Left ventricle myocardium inferior (tissue), 1 donor: ENCODE measurements around the gene BRF1. TPM values are rescaled to one million over a fixed set of nuclear protein-coding genes. Genes with fewer than 3 reads are reported as not detected.
"Not testable (repeated sequence)": the region's sequence is repeated elsewhere in the genome, so short reads cannot be mapped to it uniquely, and the experiment has no call there.

ENCODE experiments used
- DNase-seq: peaks from one replicate; pipeline ENCODE4 v3.0.0-alpha.2; 2020
- H3K27ac ChIP-seq: fragments of 200-600 bp; replicated peaks from 2 replicates; pipeline ENCODE4 v1.8.0; 2021
- H3K27me3 ChIP-seq: fragments of 200-600 bp; 2 replicates; pipeline ENCODE4 v1.8.0; 2021; ENCODE audit warnings: low read depth
- H3K36me3 ChIP-seq: fragments of 200-600 bp; 2 replicates; pipeline ENCODE4 v1.8.0; 2021
- H3K4me1 ChIP-seq: fragments of 200-600 bp; 2 replicates; pipeline ENCODE4 v1.8.0; 2021
- H3K4me3 ChIP-seq: fragments of 200-600 bp; 2 replicates; pipeline ENCODE4 v1.8.0; 2021; ENCODE audit warnings: mild to moderate bottlenecking, moderate library complexity
- H3K9me3 ChIP-seq: fragments of 200-600 bp; replicated peaks from 2 replicates; pipeline ENCODE4 v1.8.0; 2021
- intact Hi-C: fragments of 100-400 bp; cut with micrococcal nuclease; formaldehyde crosslinking; loops from one replicate; pipeline ENCODE4 v1.11.0; 2022
- total RNA-seq: library from RNA; stranded (reverse); fragmentation: NEBNext Ultra II Directional; extraction: Animal tissue kit (Norgen Biotek cat#: 25700); gene quantifications from one replicate; pipeline ENCODE4 v1.2.1, GENCODE V29; 2021
- TF ChIP-seq, protein P1 (sequence below): fragments of 200-600 bp; IDR thresholded peaks from 2 replicates; pipeline ENCODE4 v1.8.0; 2021; ENCODE audit warnings: antibody characterized with exemption, mild to moderate bottlenecking, borderline replicate concordance
- donor health status: DM: no; HTN: yes; CAD: no; lungs with severe emphysema.

Gene BRF1
- total RNA-seq, 1 donor from 2014 or later, result 19.8 TPM

DNA sequence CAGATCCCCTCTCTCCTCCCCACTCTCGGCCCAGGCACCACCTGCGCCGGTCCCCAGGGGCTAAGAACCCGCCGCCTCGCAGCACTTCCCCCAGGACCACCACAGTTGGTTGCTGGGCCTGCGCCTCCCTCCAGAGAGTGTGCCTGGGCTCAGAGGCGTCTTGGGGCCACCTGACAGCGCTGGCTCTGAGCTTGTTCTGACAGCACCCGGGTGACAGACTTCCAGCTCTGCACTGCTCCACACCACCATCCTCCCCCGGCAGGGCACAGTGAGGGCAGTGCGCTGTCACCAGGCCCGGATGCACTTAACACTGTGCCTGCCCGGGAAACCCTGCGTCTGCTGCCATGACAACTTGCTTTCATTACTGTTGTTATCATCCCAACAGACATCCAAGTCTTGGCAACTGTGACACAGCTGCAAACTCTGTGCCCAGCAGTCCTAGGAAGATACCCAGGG is 6.6 kb downstream of the BRF1 start:
- no peaks in the 10 kb centered on the region for H3K9me3 ChIP-seq
- H3K4me1 ChIP-seq, result peaks cover 49% of the 10 kb centered on the region
- TF ChIP-seq, protein P1, sequence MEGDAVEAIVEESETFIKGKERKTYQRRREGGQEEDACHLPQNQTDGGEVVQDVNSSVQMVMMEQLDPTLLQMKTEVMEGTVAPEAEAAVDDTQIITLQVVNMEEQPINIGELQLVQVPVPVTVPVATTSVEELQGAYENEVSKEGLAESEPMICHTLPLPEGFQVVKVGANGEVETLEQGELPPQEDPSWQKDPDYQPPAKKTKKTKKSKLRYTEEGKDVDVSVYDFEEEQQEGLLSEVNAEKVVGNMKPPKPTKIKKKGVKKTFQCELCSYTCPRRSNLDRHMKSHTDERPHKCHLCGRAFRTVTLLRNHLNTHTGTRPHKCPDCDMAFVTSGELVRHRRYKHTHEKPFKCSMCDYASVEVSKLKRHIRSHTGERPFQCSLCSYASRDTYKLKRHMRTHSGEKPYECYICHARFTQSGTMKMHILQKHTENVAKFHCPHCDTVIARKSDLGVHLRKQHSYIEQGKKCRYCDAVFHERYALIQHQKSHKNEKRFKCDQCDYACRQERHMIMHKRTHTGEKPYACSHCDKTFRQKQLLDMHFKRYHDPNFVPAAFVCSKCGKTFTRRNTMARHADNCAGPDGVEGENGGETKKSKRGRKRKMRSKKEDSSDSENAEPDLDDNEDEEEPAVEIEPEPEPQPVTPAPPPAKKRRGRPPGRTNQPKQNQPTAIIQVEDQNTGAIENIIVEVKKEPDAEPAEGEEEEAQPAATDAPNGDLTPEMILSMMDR, result peak; percentile 25
- peak overlapping the region; percentile 81 for H3K27ac ChIP-seq
- no peaks in the 10 kb centered on the region for H3K27me3 ChIP-seq
- H3K4me3 ChIP-seq, result no peak overlapping the region
- DNase-seq, result peak; percentile 82
- no peaks in the 10 kb centered on the region for H3K36me3 ChIP-seq
- intact Hi-C loops, result no loop called here

DNA sequence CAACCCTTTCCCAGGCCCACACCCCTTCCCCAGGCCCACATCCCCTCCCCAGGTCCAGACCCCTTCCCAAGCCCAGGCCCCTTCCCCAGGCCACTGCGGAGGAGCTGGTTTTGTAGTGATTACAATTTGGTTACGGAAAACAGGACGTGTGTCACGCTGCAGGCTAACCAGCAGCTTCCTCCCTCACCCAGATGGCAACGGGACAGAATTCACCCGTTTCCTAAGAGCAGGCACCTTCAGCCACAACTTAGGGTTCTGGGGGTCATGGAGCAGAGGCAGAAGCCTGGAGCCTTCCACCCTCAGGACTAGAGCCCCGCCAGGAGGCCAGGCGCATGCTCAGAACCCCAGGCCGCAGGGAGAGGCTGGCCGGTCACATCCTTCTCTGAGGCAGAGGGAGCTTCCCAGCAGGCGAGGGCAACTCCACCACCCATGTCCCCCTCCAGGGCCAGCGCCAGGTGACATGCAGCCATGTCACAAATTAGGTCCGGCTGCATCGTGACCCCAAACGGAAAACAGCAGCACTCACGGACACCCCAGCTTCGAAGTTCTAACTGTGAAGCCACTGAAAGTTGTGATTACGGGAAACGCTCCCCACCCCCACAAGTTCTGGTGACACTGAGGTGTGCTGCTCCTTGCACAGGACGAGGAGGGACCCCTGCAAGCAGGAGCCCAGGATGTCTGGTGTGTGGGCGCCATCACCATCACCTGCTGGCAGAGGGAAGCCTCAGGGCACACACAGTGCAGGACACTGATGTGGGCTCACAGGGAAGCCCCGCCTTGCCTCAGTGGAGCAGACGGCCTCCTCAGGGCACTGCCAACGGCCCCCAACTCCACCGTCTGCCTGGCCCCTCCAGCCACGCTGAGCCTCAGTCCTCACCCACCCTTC is 7.7 kb downstream of the BRF1 start:
- no peaks in the 10 kb centered on the region for H3K27me3 ChIP-seq
- no peak for DNase-seq
- H3K4me1 ChIP-seq, result peaks cover 38% of the 10 kb centered on the region
- no peak overlapping the region for H3K4me3 ChIP-seq
- no peaks in the 10 kb centered on the region for H3K36me3 ChIP-seq
- intact Hi-C loops, result no loop called here
- TF ChIP-seq, protein P1, result no peak
- H3K27ac ChIP-seq, result peak overlapping the region; percentile 81
- H3K9me3 ChIP-seq, result no peaks in the 10 kb centered on the region

DNA sequence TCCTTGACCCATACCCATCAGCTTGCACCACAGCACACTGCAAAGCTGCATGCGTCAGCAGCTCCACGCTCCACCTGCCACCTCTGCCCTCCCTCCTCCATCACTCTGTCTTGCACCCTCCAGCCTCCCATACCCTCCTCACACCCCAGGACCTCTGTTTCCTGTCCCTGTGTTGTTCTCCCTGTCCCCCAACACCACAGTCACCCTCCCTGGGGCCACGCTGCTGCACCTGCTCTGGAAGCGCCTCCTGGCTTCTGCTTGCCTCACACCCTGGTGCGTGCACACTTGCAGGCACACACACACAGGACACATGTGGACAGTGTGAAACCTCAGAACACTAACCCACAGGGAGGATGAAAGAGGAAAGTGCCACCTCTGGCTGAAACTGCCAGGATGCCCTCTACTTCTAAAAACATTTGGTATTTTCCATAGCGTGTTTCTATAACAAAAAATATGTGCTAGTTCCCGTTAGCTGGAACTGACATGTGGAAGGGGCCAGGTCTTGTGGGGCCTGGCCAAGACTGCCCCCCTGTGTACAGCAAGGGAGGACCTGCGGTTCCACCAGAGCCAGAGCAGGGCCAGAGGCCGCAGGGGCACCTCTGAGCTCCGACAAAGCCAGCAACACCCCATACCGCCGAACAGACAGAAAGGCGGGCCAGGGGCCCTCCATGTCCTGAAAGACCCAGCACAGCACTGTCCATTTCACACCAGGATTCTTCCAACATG is 10.0 kb downstream of the BRF1 start:
- TF ChIP-seq, protein P1, result no peak
- Histone ChIP-seq H3K36me3 (no peaks in the 10 kb centered on the region), H3K4me3 (no peak overlapping the region), H3K9me3 (no peaks in the 10 kb centered on the region), H3K27me3 (no peaks in the 10 kb centered on the region), H3K4me1 (peaks cover 43% of the 10 kb centered on the region), H3K27ac (no peak overlapping the region)
- DNase-seq, result no peak
- intact Hi-C loops, result no loop called here

DNA sequence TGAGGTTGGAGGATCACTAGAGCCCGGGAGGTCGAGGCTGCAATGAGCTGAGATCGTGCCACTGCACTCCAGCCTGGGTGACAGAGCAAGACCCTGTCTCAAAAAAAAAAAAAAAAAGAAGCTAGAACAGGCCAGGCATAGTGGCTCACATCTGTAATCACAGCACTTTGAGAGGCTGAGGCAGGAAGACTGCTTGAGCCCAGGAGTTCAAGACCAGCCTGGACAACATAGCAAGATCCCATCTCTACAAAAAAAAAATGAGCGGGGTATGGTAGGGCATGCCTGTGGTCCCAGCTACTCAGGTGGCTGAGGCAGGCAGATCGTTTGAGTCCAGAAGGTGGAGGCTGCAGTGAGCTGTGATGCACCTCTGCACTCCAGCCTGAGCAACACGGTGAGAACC is 11.9 kb downstream of the BRF1 start:
- H3K27ac ChIP-seq, H3K4me3 ChIP-seq, H3K27me3 ChIP-seq, intact Hi-C loops, H3K9me3 ChIP-seq, DNase-seq, H3K36me3 ChIP-seq: not testable (repeated sequence)
- H3K4me1 ChIP-seq, result peaks cover 32% of the 10 kb centered on the region

DNA sequence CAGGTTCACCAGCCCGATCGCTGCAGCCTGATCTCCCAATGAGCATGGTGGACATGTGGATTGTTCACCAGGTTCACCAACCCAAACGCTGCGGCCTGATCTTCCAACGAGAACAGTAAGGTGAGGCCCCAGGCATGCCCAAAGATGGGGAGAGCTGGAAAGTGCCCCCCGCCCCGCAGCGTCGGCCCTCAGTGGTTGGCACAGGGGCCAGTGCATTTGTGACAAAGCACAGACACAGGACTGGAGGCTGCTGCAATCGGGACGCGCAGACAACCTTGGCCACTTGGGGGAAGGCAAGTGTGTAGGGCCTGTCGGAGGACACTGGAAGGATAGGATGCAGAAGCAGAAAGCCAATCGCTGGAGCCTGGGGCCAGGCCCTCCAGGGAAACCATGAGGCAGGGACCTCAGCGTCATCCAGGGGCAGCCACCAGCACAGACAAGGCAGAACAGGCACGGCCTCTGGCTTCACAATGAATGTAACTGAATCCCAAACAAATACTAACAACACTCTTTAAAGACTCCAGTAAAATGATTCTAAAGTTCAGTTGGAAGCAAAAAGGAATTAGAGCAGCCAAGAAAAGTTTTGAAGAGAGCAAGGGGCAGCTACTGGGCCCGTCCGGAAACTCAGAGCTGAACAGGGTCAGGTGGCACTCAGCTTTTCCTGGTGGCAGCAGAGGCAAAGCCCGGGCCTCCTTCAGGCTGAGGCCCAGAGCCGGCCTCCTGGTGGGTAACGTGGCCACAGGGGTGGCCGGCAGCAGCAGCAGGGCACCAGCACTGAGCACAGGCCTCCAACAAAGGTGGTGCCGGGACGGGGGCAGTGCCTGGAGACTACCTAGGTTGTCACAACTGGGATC is 13.3 kb downstream of the BRF1 start:
- DNase-seq, result no peak
- Histone ChIP-seq H3K36me3 (no peaks in the 10 kb centered on the region), H3K27me3 (no peaks in the 10 kb centered on the region), H3K4me1 (peaks cover 22% of the 10 kb centered on the region), H3K27ac (no peak overlapping the region), H3K9me3 (no peaks in the 10 kb centered on the region), H3K4me3 (no peak overlapping the region)
- intact Hi-C loops, result no loop called here
- TF ChIP-seq, protein P1, result no peak
